Ecto neural progenitor cell (in vitro differentiated cells): ENCODE measurements around the gene STK40.

Experiments used
- DNase-seq: peaks from one replicate; pipeline ENCODE4 v3.0.0-alpha.2; 2018; ENCODE audit warnings: low spot score

STK40 gene

DNA sequence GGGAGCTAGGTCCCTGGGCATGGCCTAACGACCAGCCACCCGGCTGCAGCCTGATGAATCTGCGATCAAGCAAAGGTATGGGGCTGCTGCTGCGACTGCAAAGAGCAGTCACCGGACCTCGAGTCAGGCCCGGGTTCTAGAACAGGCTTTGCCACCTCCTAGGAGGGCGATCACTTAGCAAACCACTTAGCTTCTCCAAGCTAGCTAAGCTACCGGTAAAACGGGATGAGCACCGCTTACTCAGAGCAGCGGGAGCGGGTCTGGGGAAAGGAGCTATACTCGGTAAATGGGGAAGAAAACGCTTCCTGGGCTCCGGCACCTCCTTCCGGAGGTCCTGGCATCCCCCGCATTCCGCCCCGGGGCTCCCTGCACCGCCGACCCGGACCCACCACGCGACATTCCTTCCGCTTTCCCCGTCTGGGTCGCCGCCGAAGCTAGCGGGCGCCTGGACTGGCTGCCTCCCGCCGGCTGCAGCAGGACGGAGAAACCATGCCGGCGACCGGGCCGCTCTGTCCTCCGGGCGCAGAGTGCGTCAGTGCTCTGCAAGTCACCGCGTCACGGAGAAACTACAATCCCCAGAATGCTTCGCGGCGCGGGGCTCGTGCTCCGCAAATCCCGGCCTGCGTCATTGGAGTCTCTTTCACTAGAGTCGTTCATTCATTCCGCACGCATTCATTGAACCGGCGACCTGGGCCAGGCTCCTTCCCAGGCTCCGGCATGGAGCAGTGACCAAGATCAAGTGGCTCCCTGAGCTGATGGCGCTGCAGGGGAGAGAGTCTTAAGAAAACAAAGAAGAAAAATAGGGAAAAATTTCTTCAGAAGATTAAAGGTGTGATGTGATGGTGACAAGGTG is 11.9 kb upstream of the STK40 start, which contains the start of gene LSM10:
Gene LSM10, minus strand, starts transcription at position 531 of the 853 bp plus-strand sequence. CDS start 3,779 bp downstream, outside the sequence.
- peak; percentile 96 for DNase-seq

GRCh38 chr1:36397083-36397377 is 11.3 kb upstream of the STK40 start:
- DNase-seq: no peak

DNA sequence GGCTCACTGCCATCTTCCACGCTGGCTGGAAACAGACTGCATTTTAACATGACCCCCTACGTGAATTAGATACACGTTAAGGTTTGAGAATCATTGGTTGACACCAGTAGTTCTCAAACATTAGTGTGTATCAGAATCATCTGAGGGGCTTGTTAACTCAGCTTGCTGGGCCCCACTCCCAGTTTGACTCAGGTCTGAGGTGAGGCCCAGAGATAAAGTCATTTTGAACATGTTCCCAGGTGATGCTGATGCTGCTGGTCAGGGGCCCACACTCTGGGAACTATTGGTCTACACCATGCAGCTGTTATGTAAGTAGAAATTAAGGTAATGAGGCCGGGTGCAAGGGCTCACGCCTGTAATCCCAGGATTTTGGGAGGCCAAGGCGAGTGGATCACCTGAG is 10.6 kb upstream of the STK40 start:
- DNase-seq: no peak

DNA sequence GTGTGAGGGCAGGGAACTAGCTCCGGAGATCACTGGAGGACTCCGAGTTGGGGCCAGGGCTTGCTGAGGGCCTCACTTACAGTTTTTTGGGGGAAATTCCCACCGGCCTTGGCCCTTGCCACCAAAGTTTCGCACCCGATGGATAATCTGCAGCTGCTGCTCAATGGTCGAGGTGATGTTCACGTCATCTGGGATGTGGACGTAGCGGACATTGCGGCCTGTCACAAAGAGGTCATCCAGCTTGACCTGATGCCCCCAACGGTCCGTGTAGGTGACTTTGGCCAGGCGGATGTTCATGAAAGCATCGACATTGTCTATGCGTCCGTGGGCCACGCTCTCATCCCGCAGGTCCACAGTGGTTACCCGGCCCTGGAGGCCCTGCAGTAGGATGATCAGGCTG is 8.0 kb upstream of the STK40 start:
- no peak for DNase-seq

DNA sequence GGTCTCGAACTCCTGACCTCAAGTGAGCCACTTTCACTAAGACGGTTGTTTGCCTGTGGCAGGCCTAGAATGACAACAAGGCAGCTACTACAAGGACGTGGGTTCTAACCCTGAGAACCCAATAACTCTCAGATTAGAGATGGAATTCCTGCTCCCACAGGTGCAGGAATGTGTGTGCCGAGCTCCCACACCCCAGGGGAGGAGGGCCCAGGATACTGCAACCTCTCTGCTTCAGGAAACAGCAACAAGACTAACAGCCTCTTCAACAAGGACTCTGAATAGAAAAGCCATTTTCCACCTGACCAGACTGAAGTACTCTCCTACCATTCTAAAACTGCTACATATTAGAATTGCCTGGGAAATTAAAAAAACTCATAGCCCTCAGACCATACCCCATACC is 7.1 kb upstream of the STK40 start:
- no peak for DNase-seq

DNA sequence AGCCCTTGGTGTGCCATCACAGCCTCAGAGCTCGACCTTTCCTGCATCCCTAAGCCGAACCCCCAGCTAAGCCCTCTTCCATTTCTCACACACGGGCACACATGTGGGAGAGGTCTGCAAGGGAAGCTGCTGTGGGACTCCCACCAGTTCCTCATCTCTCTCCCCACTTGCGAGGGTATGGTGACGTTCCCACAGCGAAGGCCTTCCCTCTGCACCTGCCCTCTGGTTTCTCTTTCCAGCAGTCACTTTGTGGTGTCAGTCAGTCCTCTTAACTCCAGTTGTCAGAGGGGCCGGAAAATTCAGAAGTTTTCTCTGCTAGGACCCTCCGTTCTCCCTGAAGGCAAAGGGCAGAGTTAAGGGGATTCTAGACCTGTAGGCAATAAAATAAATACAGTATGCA is 5.5 kb upstream of the STK40 start:
- DNase-seq: no peak

DNA sequence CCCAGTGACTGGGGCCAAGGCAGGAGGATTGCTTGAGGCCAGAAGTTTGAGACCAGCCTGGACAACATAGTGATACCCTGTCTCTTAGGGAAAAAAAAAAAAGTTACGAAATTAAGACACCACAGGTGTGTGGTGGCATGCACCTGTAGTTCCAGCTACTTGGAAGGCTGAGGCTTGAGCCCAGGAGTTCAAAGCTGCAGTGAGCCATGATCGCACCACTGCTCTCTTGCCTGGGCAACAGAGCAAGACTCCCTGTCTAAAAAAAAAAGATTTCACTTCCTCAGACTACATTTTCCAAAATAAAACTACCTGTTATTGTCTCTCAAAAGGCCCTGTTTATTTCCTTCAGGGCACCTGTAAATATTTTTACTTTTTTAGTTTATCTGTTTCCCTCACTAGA is 4.7 kb upstream of the STK40 start:
- no peak for DNase-seq

DNA sequence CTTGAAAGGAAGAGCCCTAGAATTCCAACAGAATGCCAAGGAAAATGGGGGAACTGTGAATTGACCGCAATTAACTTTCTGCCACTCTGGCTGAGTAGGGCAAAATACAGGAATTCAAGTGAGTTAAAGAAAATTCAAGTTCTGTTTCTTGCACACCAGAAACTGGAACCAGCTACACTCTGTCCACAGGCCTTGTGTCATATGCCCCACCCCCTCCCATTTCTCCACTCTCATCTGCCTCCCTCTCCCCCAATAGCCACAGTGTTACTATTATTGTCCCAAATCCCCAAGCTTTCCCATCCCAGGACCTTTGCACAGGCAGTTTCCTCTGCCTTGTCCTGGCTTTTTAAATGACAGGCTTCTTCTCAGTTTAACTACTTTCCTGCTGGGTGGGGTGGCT is 4.3 kb upstream of the STK40 start:
- no peak for DNase-seq

- no peak for DNase-seq
Measured at GRCh38 chr1:36389261-36389660, 3.5 kb upstream of the STK40 start.

GRCh38 chr1:36387141-36387949 is 1.6 kb upstream of the STK40 start:
- DNase-seq: no peak

- peak; percentile 80 for DNase-seq
Measured at GRCh38 chr1:36386265-36387140, 779 bp upstream of the STK40 start.

- peak; percentile 71 for DNase-seq
Measured at GRCh38 chr1:36384542-36385409, 948 bp downstream of the STK40 start.

DNA sequence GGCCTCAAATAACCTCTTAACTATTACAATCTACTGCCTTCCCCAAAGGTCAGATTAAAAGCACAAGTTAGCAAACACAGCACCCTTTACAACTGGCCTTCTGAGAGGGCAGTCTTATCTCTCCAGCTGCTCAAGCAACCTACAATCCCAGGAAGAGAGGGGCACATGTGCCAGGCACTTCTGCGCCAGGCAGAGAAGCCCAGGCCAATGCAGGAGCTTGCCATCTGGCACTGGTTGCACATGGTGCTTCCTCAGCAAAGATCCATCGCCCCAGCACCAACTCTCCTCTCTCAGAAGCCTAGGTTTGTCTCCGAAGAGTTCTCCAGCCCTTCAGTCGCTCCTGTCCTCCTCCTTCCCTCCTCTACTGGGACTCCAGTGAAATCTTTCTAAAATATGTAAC is 2.5 kb downstream of the STK40 start:
- DNase-seq: no peak

DNA sequence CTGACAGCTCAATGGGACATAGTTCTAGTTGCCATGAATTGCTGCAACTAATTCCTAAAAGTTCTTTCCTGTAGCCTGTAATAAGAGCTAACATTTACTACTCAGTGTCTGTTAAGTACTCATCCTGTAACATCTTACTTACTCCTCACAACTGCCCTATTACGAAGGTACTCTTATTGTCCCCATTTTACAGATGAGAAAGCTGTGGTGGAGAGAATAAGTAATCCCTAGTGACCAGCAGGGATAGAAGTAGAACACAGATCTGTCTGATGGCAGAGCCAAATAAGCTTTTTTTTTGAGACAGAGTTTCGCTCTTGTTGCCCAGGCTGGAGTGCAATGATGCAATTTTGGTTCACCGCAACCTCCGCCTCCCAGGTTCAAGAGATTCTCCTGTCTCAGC is 3.1 kb downstream of the STK40 start:
- DNase-seq: no peak

DNA sequence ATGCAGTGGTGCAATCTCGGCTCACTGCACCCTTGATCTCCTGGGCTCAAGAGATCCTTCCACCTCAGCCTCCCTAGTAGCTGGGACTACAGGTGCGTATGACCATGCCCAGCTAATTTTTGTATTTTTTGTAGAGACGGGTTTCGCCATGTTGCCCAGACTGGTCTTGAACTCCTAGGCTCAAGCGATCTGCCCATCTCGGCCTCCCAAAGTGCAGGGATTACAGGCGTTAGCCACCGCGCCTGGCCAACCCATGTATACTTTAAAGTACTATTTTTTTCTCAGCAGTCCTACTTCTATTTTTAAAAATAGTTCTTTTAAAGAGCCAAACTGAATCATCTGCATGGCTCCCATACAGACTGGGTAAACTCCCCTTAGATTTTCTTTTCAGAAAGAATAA is 3.5 kb downstream of the STK40 start:
- no peak for DNase-seq

DNA sequence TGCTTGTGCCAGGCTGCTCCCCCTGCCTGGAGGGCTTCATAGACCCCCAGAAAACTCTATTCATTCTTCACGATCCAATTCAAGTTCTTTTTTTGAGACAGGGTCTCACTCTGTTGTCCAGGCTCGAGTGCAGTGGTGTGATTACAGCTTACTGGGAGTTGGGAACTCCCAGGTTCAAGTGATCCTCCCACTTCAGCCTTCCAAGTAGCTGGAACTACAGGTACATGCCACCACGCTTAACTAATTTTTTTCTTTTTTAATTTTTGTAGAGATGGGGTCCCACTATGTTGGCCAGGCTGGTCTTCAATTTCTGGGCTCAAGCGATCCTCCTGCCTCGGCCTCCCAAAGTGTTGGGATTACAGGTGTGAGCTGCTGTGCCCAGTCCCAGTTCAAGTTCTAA is 4.3 kb downstream of the STK40 start:
- no peak for DNase-seq

DNA sequence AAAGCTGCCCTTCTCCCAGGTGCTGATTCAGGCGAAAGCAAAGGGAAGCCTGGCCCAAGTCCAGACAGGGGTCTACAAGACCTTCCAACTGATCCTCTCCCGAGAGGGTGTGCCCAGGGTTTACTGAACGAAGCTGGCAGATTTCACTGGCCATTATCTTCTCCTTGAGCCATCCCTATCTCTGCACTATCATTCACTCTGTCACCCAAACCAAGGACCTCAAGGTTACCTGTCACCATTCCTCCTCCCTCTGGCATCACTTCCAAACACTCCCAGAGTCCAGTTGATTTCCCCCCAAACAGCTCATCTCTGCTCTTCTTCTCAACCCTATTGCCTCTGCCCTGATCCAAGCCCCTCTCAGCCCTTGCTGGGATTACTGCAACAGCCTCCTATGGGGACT is 4.9 kb downstream of the STK40 start:
- no peak for DNase-seq

GRCh38 chr1:36380143-36380619 is 5.5 kb downstream of the STK40 start:
- no peak for DNase-seq

DNA sequence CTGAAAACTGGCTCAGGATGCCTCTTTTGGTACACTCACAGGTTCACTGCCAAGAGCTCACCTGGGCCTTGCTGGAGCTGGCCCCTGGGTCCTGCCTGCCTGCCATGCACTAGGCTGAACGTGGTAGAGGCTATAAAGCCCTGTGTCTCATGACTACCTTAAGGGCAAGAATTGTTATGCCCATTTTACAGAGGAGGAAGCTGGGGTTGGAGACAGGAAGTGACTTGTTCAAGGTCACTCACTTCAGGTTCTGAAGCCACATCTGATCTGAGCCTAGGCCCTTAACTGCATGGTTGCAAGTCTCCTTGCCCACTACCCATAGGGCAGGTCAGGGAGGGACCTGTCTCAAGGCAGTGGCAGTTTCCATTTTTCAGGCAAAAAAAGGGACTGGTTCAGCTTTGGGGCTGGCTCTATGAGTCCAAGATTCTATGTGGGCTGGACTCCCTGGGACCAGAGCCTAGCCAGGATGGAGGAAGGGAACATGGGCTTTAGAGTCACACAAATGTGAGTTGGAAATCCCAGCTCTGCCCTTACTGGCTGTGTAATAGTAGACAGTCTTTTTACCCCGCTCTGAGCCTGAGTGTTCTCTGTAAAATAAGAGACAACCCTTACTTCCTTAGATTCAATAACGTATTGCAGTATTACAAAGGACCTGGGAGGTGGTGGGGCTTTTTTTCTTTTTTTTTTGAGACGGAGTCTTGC is 7.8 kb downstream of the STK40 start:
- DNase-seq: no peak

DNA sequence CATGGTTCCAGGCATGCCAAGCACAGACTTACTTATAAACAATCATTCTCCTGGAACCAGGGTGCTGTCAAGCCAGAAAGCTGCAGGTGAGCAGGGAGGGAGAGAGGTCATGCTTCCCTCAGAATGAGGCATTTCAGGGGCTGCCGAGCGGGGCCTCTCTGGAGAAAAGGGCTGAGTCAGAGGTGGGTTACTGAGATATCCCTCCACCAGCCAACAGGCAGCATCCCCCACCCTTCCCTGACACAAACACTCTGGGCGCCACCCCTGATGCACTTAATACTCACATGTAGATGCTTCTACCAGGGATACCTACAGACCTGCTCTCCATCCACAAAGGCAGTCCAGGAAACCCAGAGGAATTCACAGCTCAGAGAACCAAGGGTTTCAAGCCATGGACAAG is 13.1 kb downstream of the STK40 start:
- no peak for DNase-seq
